BJ (cell line): ENCODE data around the gene DRC3. TPM values are rescaled to one million over a fixed set of nuclear protein-coding genes. Genes with fewer than 3 reads are reported as not detected.

Experiments used
- CTCF ChIA-PET: fragments of 350-600 bp; formaldehyde crosslinking; extraction: SDS; loops from one replicate; lab custom pipeline; 2021; ENCODE audit warnings: antibody characterized with exemption, inconsistent platforms; lab: Yijun Ruan, JAX
- POLR2A ChIA-PET: fragments of 300-600 bp; sonication (Branson Sonifier 250); formaldehyde crosslinking; extraction: SDS; loops from one replicate; lab custom pipeline; 2021; ENCODE audit warnings: antibody characterized with exemption; lab: Charles Lee
- DNase-seq: peaks from one replicate; pipeline ENCODE4 v3.0.0-alpha.2; 2011; ENCODE audit warnings: low read depth
- H3K27me3 ChIP-seq: 2 replicates; pipeline ENCODE4 v1.6.0; 2011; ENCODE audit warnings: low read length; ENCODE audit not compliant: control insufficient read depth, insufficient read depth
- H3K36me3 ChIP-seq: 2 replicates; pipeline ENCODE4 v1.5.1; 2011; ENCODE audit warnings: low read length; ENCODE audit not compliant: control insufficient read depth, insufficient read depth
- H3K4me3 ChIP-seq: 2 replicates; pipeline ENCODE4 v1.5.1; 2011; ENCODE audit warnings: low read depth, mild to moderate bottlenecking, control low read depth, low read length
- polyA plus RNA-seq: library from polyadenylated mRNA; depleted of rRNA; stranded (reverse); fragments of >200 nt; gene quantifications from 2 replicates; pipeline ENCODE4 v1.2.3, GENCODE V29; 2011
- TF ChIP-seq, protein P1 (sequence below): IDR thresholded peaks from 2 replicates; pipeline ENCODE4 v1.5.1; 2011; ENCODE audit warnings: low read depth, mild to moderate bottlenecking, control low read depth, inconsistent platforms, low read length, moderate library complexity; ENCODE audit not compliant: insufficient read depth

DRC3 gene
- polyA plus RNA-seq, 1 experiment: 1.2 TPM

DNA sequence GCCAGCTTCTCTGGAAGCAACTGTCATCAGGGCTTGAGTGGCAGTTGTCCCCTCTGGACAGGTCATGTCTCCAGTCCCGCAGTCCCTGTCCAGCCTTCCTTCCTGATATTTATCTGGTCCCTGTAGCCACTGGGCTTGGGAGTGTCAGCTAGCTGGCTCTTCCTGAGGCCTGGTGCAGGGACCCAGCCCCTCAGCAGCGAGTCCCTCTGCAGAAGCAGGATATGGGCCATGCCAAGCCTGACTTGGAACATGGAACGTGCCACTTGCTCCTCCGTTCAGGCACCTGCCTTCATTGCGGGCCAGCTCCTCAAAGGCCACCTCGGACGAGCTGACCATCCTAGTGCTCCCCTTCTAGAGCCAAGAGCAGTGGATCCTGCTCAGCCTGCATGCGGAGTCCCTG, 26.3 kb downstream of the DRC3 start:
- TF ChIP-seq, protein P1, sequence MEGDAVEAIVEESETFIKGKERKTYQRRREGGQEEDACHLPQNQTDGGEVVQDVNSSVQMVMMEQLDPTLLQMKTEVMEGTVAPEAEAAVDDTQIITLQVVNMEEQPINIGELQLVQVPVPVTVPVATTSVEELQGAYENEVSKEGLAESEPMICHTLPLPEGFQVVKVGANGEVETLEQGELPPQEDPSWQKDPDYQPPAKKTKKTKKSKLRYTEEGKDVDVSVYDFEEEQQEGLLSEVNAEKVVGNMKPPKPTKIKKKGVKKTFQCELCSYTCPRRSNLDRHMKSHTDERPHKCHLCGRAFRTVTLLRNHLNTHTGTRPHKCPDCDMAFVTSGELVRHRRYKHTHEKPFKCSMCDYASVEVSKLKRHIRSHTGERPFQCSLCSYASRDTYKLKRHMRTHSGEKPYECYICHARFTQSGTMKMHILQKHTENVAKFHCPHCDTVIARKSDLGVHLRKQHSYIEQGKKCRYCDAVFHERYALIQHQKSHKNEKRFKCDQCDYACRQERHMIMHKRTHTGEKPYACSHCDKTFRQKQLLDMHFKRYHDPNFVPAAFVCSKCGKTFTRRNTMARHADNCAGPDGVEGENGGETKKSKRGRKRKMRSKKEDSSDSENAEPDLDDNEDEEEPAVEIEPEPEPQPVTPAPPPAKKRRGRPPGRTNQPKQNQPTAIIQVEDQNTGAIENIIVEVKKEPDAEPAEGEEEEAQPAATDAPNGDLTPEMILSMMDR: no peak
- POLR2A ChIA-PET: no interaction called here
- Histone ChIP-seq H3K27me3 (no peaks in the 10 kb centered on the region), H3K36me3 (no peaks in the 10 kb centered on the region), H3K4me3 (no peak overlapping the region)
- no peak for DNase-seq
- CTCF ChIA-PET: no interaction called here

DNA sequence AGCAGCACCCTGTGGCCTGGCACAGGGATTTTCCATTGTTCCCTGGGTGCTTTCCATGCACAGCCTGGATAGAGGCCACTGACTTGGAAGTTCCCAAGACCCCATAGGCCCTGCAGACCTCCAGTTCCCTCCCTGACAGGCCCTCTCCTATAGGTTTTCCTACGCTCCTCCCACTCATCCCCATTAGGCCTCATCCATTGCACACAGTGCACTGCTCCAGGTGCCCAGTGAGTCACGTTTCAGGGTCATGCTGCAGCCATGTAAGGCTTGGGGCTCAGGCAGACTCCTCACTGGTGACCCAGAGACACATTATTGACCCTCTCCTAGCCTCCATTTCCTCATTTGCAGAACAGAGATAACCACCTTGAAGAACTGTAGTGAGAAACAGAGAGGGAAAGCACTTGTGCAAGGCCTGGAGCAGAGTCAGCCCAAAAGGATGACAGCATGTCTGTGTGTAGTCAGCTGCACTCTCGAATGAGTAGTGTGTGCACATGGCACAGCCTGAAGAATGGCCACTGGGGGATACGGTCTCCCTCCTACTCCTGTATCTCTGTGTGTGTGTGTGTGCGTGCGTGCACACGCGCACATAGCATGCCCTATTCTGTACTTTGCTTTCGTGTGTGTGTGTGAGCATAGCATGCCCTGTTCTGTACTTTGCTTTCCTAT, 26.8 kb downstream of the DRC3 start:
- POLR2A ChIA-PET: no interaction called here

GRCh38 chr17:18000030-18000408, 27.4 kb downstream of the DRC3 start:
- ChIA-PET CTCF (no interaction called here), POLR2A (no interaction called here)
- H3K27me3 ChIP-seq: no peaks in the 10 kb centered on the region
- no peak for DNase-seq
- TF ChIP-seq, protein P1: no peak
- H3K4me3 ChIP-seq: no peak overlapping the region
- no peaks in the 10 kb centered on the region for H3K36me3 ChIP-seq

More for the DNA sequence above, 26.8 kb downstream of the DRC3 start:
- Histone ChIP-seq H3K4me3 (no peak overlapping the region), H3K27me3 (no peaks in the 10 kb centered on the region), H3K36me3 (no peaks in the 10 kb centered on the region)
- TF ChIP-seq, protein P1: no peak
- no peak for DNase-seq
- CTCF ChIA-PET: no interaction called here

DNA sequence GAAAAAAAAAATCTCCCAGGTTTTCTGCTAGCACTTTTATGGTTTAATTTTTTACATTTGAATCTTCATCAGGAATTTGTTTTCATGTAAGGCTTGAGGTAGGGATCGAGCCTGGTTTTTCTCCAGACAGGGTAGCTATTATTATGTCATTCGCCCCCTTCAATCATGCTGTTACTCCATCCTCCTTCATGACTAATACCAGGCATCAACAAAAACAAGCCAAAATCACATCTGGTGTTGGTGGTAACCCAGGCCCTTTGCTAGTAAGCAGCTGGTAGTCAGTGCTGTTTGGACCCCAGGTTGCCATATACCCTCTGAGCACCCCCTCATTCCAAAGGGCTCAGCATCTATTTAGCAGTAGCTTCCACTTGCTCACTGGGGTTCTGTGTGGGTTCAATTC, 29.5 kb downstream of the DRC3 start:
- no peaks in the 10 kb centered on the region for H3K36me3 ChIP-seq
- CTCF ChIA-PET: interaction anchor here (0.6 to 2.0 kb wide), 5 partner anchors 11 to 111 kb away, joined by 3 to 5 read pairs (median 3); no protein-coding TSS in a partner anchor
- POLR2A ChIA-PET: no interaction called here
- TF ChIP-seq, protein P1: no peak
- H3K4me3 ChIP-seq: no peak overlapping the region
- no peaks in the 10 kb centered on the region for H3K27me3 ChIP-seq
- no peak for DNase-seq

DNA sequence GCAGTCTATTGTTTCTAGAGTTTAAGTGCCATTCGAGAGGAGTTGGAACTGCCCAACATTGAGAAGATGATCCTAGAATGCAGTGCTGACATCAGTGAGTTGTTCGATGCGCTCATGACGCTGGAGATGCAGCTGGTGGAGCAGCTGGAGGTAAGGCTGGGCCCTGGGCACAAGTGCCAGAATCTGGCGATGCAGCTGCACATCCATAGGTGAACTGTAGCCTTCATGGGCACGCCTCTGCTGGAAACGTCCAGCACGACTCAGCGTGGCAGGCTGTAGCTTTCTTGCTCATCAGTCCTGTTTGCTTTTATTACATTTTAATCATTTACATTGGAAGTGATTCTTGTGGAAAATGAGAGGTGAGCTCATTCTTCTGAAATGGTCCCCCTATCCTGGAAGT, 31.7 kb downstream of the DRC3 start:
- POLR2A ChIA-PET: no interaction called here
- no peaks in the 10 kb centered on the region for H3K27me3 ChIP-seq
- H3K4me3 ChIP-seq: no peak overlapping the region
- TF ChIP-seq, protein P1: no peak
- DNase-seq: no peak
- no peaks in the 10 kb centered on the region for H3K36me3 ChIP-seq
- CTCF ChIA-PET: interaction anchor here (1.5 kb wide), 1 partner anchor 11 kb away, joined by 4 read pairs; no protein-coding TSS in a partner anchor
